Raji (cell line): ENCODE results near the gene PPP2R5E.

Source experiments
- POLR2A ChIP-seq: IDR thresholded peaks from 2 replicates; pipeline ENCODE4 v1.6.1; 2011; ENCODE audit warnings: low read depth, low read length, control low read depth; ENCODE audit not compliant: insufficient read depth

Gene PPP2R5E

DNA sequence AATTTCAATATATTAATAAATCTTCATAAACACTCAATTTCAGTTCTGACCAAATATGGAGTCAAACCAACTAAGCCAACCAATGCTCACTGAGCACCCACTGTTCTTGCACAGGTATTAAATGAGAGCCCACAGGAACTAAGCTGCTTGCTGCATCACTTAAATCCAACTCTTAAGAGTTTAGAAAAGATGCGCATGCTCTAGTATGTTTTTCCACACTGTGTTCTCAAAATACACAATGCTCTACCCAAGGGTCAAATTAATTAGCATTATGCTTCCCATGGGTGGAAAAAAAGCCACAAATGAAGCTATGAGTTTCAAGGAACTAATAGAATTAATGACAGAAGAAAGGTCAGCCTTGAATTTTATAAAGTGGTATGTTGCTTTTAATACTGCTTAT, 220.7 kb downstream of the PPP2R5E start:
- no peak for TF ChIP-seq POLR2A
